ENCODE measurements around the gene YES1. TPM values are rescaled to one million over a fixed set of nuclear protein-coding genes. Genes with fewer than 3 reads are reported as not detected.
"Not testable (repeated sequence)": the region's sequence is repeated elsewhere in the genome, so short reads cannot be mapped to it uniquely, and the experiment has no call there.

The YES1 gene
- total RNA-seq, 2 experiments from 2014 or later: not detected

- Histone ChIP-seq H3K9me3 (ENCODE audit: low read length) (no peaks in the 10 kb centered on the region), H3K4me2 (ENCODE audit: low read length) (no peak overlapping the region), H4K20me1 (ENCODE audit: insufficient read depth, low read length) (no peaks in the 10 kb centered on the region), H2AFZ (ENCODE audit: low read length) (no peak overlapping the region), H3K4me3 (ENCODE audit: low read depth, low read length, poor library complexity, severe bottlenecking) (no peak overlapping the region), H3K9me2 (ENCODE audit: insufficient read depth, low read length) (no peaks in the 10 kb centered on the region), H3K36me3 (ENCODE audit: insufficient read depth, low read length) (peaks cover 5% of the 10 kb centered on the region), H3K4me1 (ENCODE audit: insufficient read depth, low read length, poor library complexity, severe bottlenecking) (no peaks in the 10 kb centered on the region), H3K79me2 (ENCODE audit: insufficient read depth, low read depth, low read length) (no peaks in the 10 kb centered on the region), H3K27ac (ENCODE audit: low read depth, low read length, poor library complexity, severe bottlenecking) (no peak overlapping the region)
- no TSS peak for BruUV-seq (replicated peaks)
- no peak for DNase-seq (ENCODE audit: low spot score)
- ChIA-PET CTCF (ENCODE audit: unreplicated experiment) (no interaction called here), POLR2A (no interaction called here)
- TF ChIP-seq, protein P1, sequence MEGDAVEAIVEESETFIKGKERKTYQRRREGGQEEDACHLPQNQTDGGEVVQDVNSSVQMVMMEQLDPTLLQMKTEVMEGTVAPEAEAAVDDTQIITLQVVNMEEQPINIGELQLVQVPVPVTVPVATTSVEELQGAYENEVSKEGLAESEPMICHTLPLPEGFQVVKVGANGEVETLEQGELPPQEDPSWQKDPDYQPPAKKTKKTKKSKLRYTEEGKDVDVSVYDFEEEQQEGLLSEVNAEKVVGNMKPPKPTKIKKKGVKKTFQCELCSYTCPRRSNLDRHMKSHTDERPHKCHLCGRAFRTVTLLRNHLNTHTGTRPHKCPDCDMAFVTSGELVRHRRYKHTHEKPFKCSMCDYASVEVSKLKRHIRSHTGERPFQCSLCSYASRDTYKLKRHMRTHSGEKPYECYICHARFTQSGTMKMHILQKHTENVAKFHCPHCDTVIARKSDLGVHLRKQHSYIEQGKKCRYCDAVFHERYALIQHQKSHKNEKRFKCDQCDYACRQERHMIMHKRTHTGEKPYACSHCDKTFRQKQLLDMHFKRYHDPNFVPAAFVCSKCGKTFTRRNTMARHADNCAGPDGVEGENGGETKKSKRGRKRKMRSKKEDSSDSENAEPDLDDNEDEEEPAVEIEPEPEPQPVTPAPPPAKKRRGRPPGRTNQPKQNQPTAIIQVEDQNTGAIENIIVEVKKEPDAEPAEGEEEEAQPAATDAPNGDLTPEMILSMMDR (conservative IDR thresholded peaks at IDR 0.05; ENCODE audit: low read length): no peak
- no peak for TF ChIP-seq EZH2phosphoT487 (IDR thresholded peaks at IDR 0.05; ENCODE audit: borderline replicate concordance, low read depth, low read length)
- intact Hi-C loops (cut with micrococcal nuclease; ENCODE audit: unreplicated experiment): no loop called here
Observed at GRCh38 chr18:683531-683930, 128.5 kb downstream of the YES1 start.

GRCh38 chr18:682833-683232 lies 129.2 kb downstream of the YES1 start:
- TF ChIP-seq EZH2phosphoT487 (IDR thresholded peaks at IDR 0.05; ENCODE audit: borderline replicate concordance, low read depth, low read length): no peak
- TF ChIP-seq, protein P1 (conservative IDR thresholded peaks at IDR 0.05; ENCODE audit: low read length): no peak
- Histone ChIP-seq H4K20me1 (ENCODE audit: insufficient read depth, low read length) (no peaks in the 10 kb centered on the region), H3K4me3 (ENCODE audit: low read depth, low read length, poor library complexity, severe bottlenecking) (no peak overlapping the region), H3K9me2 (ENCODE audit: insufficient read depth, low read length) (no peaks in the 10 kb centered on the region), H3K4me2 (ENCODE audit: low read length) (no peak overlapping the region), H3K9me3 (ENCODE audit: low read length) (no peaks in the 10 kb centered on the region), H3K27ac (ENCODE audit: low read depth, low read length, poor library complexity, severe bottlenecking) (no peak overlapping the region), H3K36me3 (ENCODE audit: insufficient read depth, low read length) (peaks cover 12% of the 10 kb centered on the region), H2AFZ (ENCODE audit: low read length) (no peak overlapping the region), H3K4me1 (ENCODE audit: insufficient read depth, low read length, poor library complexity, severe bottlenecking) (no peaks in the 10 kb centered on the region), H3K79me2 (ENCODE audit: insufficient read depth, low read depth, low read length) (no peaks in the 10 kb centered on the region)
- no peak for DNase-seq (ENCODE audit: low spot score)
- ChIA-PET CTCF (ENCODE audit: unreplicated experiment) (no interaction called here), POLR2A (no interaction called here)
- intact Hi-C loops (cut with micrococcal nuclease; ENCODE audit: unreplicated experiment): no loop called here
- no TSS peak for BruUV-seq (replicated peaks)

DNA sequence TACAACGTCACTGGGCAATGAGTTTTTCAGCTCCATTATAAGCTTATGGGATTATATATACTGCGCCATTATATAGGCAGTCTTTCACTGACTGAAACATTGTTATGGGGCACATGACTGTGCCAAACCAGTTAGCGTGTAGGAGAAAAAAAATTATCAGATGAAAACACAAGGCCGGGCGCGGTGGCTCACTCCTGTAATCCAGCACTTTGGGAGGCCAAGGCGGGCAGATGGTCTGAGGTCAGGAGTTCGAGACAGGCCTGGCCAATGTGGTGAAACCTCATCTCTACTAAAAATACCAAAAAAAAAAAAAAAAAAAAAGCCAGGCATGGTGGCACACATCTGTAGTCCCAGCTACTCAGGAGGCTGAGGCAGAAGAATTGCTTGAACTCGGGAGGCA lies 129.6 kb downstream of the YES1 start:
- BruUV-seq (replicated peaks); intact Hi-C loops (cut with micrococcal nuclease; ENCODE audit: unreplicated experiment); DNase-seq (ENCODE audit: low spot score); H3K4me2 ChIP-seq (ENCODE audit: low read length); H3K27ac ChIP-seq (ENCODE audit: low read depth, low read length, poor library complexity, severe bottlenecking); CTCF ChIA-PET (ENCODE audit: unreplicated experiment); H3K9me2 ChIP-seq (ENCODE audit: insufficient read depth, low read length); H3K4me3 ChIP-seq (ENCODE audit: low read depth, low read length, poor library complexity, severe bottlenecking); POLR2A ChIA-PET; H3K79me2 ChIP-seq (ENCODE audit: insufficient read depth, low read depth, low read length); H3K4me1 ChIP-seq (ENCODE audit: insufficient read depth, low read length, poor library complexity, severe bottlenecking); H2AFZ ChIP-seq (ENCODE audit: low read length); H3K9me3 ChIP-seq (ENCODE audit: low read length); H4K20me1 ChIP-seq (ENCODE audit: insufficient read depth, low read length): not testable (repeated sequence)
- H3K36me3 ChIP-seq (ENCODE audit: insufficient read depth, low read length): peaks cover 16% of the 10 kb centered on the region

All from OCI-LY7 (cell line).